Measurements from ENCODE around the gene USE1. TPM values are rescaled to one million over a fixed set of nuclear protein-coding genes. Genes with fewer than 3 reads are reported as not detected.

Gene USE1
- total and polyA plus RNA-seq, 9 of the 15 experiments (the other 6 are each of a cell fraction or from before 2014, with no cell fraction given), result 17.3 to 52.4 (median 34.0) TPM

GRCh38 chr19:17205237-17206140, 9.7 kb upstream of the USE1 start (continued):
- TF ChIP-seq MXI1 (IDR thresholded peaks at IDR 0.05; ENCODE audit: low read depth, low read length) (no peak), PKNOX1 (IDR thresholded peaks at IDR 0.05) (no peak), TARDBP (IDR thresholded peaks at IDR 0.05) (no peak), MYNN (IDR thresholded peaks at IDR 0.05) (no peak), MYNN (CRISPR knock-in tag; IDR thresholded peaks at IDR 0.05) (no peak), E2F3 (CRISPR knock-in tag; IDR thresholded peaks at IDR 0.05) (no peak), TFAM (CRISPR knock-in tag; conservative IDR thresholded peaks at IDR 0.05) (no peak), ARID4B (CRISPR knock-in tag; IDR thresholded peaks at IDR 0.05) (no peak), ZBTB33 (CRISPR knock-in tag; IDR thresholded peaks at IDR 0.05) (peak; percentile 62), GMEB1 (CRISPR knock-in tag; IDR thresholded peaks at IDR 0.05) (no peak), HNRNPK (IDR thresholded peaks at IDR 0.05; ENCODE audit: low read depth, low read length, poor library complexity, severe bottlenecking) (no peak), ZFP36 (IDR thresholded peaks at IDR 0.05; ENCODE audit: low read depth, low read length, partially characterized antibody) (peak; percentile 11), ZNF444 (CRISPR knock-in tag; IDR thresholded peaks at IDR 0.05) (no peak), POLR2G (IDR thresholded peaks at IDR 0.05; ENCODE audit: low read depth, low read length) (peak; percentile 51; the same call in 1 of the 2 replicates), SREBF1 (IDR thresholded peaks at IDR 0.05; ENCODE audit: borderline replicate concordance, low read depth, low read length) (no peak), CAMTA2 (CRISPR knock-in tag; conservative IDR thresholded peaks at IDR 0.05) (no peak), ZNF197 (CRISPR knock-in tag; IDR thresholded peaks at IDR 0.05; ENCODE audit: low read depth) (no peak)

Data from K562 (cell line).